Measurements from ENCODE around the gene THEM4.
A peak's percentile ranks its signal among the peaks of the same experiment; 100 is the strongest.

The THEM4 gene

GRCh38 chr1:151852733-151853132 lies 56.6 kb downstream of the THEM4 start:
- TF ChIP-seq ZC3H10 (CRISPR knock-in tag; IDR thresholded peaks at IDR 0.05) (no peak), PPARA (CRISPR knock-in tag; IDR thresholded peaks at IDR 0.05; ENCODE audit: borderline replicate concordance) (no peak), ESRRG (CRISPR knock-in tag; IDR thresholded peaks at IDR 0.05) (no peak)
- no peak for ATAC-seq

GRCh38 chr1:151851886-151852285 lies 57.4 kb downstream of the THEM4 start:
- TF ChIP-seq ZC3H10 (CRISPR knock-in tag; IDR thresholded peaks at IDR 0.05): no peak
- no peak for TF ChIP-seq ZFP30 (CRISPR knock-in tag; IDR thresholded peaks at IDR 0.05)
- no peak for TF ChIP-seq TCF4 (CRISPR knock-in tag; IDR thresholded peaks at IDR 0.05; ENCODE audit: borderline replicate concordance)
- no peak for TF ChIP-seq ESRRG (CRISPR knock-in tag; IDR thresholded peaks at IDR 0.05)
- TF ChIP-seq CSDC2 (CRISPR knock-in tag; IDR thresholded peaks at IDR 0.05): no peak
- ATAC-seq: no peak

- no peak for ATAC-seq
- no peak for TF ChIP-seq TCF4 (CRISPR knock-in tag; IDR thresholded peaks at IDR 0.05; ENCODE audit: borderline replicate concordance)
Measured at GRCh38 chr1:151849871-151850270, 59.4 kb downstream of the THEM4 start.

GRCh38 chr1:151849126-151849525 lies 60.2 kb downstream of the THEM4 start:
- no peak for TF ChIP-seq TCF4 (CRISPR knock-in tag; IDR thresholded peaks at IDR 0.05; ENCODE audit: borderline replicate concordance)
- TF ChIP-seq GLIS3 (CRISPR knock-in tag; IDR thresholded peaks at IDR 0.05): no peak
- no peak for TF ChIP-seq SNAI2 (CRISPR knock-in tag; IDR thresholded peaks at IDR 0.05)
- no peak for ATAC-seq

GRCh38 chr1:151847867-151848596 lies 61.3 kb downstream of the THEM4 start:
- ATAC-seq: peak; percentile 22; the same call in 2 of the 3 replicates
- TF ChIP-seq CSDC2 (CRISPR knock-in tag; IDR thresholded peaks at IDR 0.05): no peak
- TF ChIP-seq ESRRG (CRISPR knock-in tag; IDR thresholded peaks at IDR 0.05): no peak
- TF ChIP-seq CSRNP3 (CRISPR knock-in tag; IDR thresholded peaks at IDR 0.05): no peak
- peak; percentile 57; the same call in 1 of the 2 replicates for TF ChIP-seq TCF4 (CRISPR knock-in tag; IDR thresholded peaks at IDR 0.05; ENCODE audit: borderline replicate concordance)

- no peak for ATAC-seq
- TF ChIP-seq ARNTL (CRISPR knock-in tag; IDR thresholded peaks at IDR 0.05; ENCODE audit: borderline replicate concordance, low read depth) (no peak), TSHZ2 (CRISPR knock-in tag; IDR thresholded peaks at IDR 0.05) (no peak), GLIS3 (CRISPR knock-in tag; IDR thresholded peaks at IDR 0.05) (no peak), POU6F1 (CRISPR knock-in tag; IDR thresholded peaks at IDR 0.05; ENCODE audit: borderline replicate concordance, low read depth) (no peak), OSR1 (CRISPR knock-in tag; IDR thresholded peaks at IDR 0.05) (no peak), ISL1 (CRISPR knock-in tag; IDR thresholded peaks at IDR 0.05) (no peak), TOX (CRISPR knock-in tag; IDR thresholded peaks at IDR 0.05; ENCODE audit: borderline replicate concordance) (no peak), TCF4 (CRISPR knock-in tag; IDR thresholded peaks at IDR 0.05; ENCODE audit: borderline replicate concordance) (no peak), ZNF8 (CRISPR knock-in tag; IDR thresholded peaks at IDR 0.05) (no peak), CSDC2 (CRISPR knock-in tag; IDR thresholded peaks at IDR 0.05) (no peak), ZC3H10 (CRISPR knock-in tag; IDR thresholded peaks at IDR 0.05) (no peak), BACH2 (CRISPR knock-in tag; IDR thresholded peaks at IDR 0.05; ENCODE audit: borderline replicate concordance) (no peak), ZFP3 (CRISPR knock-in tag; IDR thresholded peaks at IDR 0.05) (no peak), PPARA (CRISPR knock-in tag; IDR thresholded peaks at IDR 0.05; ENCODE audit: borderline replicate concordance) (no peak), PATZ1 (CRISPR knock-in tag; IDR thresholded peaks at IDR 0.05; ENCODE audit: borderline replicate concordance) (no peak)
Measured at GRCh38 chr1:151846686-151847237, 62.5 kb downstream of the THEM4 start.
